ENCODE measurements around the gene GRIN2C.

GRIN2C gene

GRCh38 chr17:74898376-74898946, 38.8 kb upstream of the GRIN2C start:
- no peak overlapping the region for H3K9ac ChIP-seq (ENCODE audit: low read length)
- H3K27me3 ChIP-seq (ENCODE audit: low read depth, low read length), result peaks cover 7% of the 10 kb centered on the region; the same call in 1 of the 2 replicates
- H3K4me1 ChIP-seq (ENCODE audit: low read length), result no peaks in the 10 kb centered on the region
- no peaks in the 10 kb centered on the region for H3K36me3 ChIP-seq (replicated peaks; ENCODE audit: low read depth, low read length)
- H3K4me2 ChIP-seq (ENCODE audit: low read length), result no peak overlapping the region
- H3K27ac ChIP-seq (ENCODE audit: low read length), result no peak overlapping the region
- TF ChIP-seq CTCF (IDR thresholded peaks at IDR 0.05; ENCODE audit: low read depth, low read length) (no peak), EZH2phosphoT487 (IDR thresholded peaks at IDR 0.05; ENCODE audit: low read depth) (no peak)
- H3K4me3 ChIP-seq (ENCODE audit: low read length), result no peak overlapping the region
- no peaks in the 10 kb centered on the region for H4K20me1 ChIP-seq (ENCODE audit: insufficient read depth, low read length)
- H3K79me2 ChIP-seq (ENCODE audit: low read length), result no peaks in the 10 kb centered on the region
- no peaks in the 10 kb centered on the region for H3K9me3 ChIP-seq (ENCODE audit: insufficient read depth, low read length)
- H2AFZ ChIP-seq (ENCODE audit: low read depth, low read length), result no peak overlapping the region

GRCh38 chr17:74893936-74894671, 34.4 kb upstream of the GRIN2C start:
- Histone ChIP-seq H3K4me3 (ENCODE audit: low read length) (no peak overlapping the region), H3K27ac (ENCODE audit: low read length) (no peak overlapping the region), H3K4me2 (ENCODE audit: low read length) (no peak overlapping the region), H3K9ac (ENCODE audit: low read length) (no peak overlapping the region), H3K36me3 (replicated peaks; ENCODE audit: low read depth, low read length) (no peaks in the 10 kb centered on the region), H4K20me1 (ENCODE audit: insufficient read depth, low read length) (no peaks in the 10 kb centered on the region), H3K79me2 (ENCODE audit: low read length) (no peaks in the 10 kb centered on the region), H3K4me1 (ENCODE audit: low read length) (no peaks in the 10 kb centered on the region), H2AFZ (ENCODE audit: low read depth, low read length) (no peak overlapping the region), H3K9me3 (ENCODE audit: insufficient read depth, low read length) (no peaks in the 10 kb centered on the region), H3K27me3 (ENCODE audit: low read depth, low read length) (peaks cover 7% of the 10 kb centered on the region; the same call in 1 of the 2 replicates)
- TF ChIP-seq EZH2phosphoT487 (IDR thresholded peaks at IDR 0.05; ENCODE audit: low read depth), result no peak
- no peak for TF ChIP-seq CTCF (IDR thresholded peaks at IDR 0.05; ENCODE audit: low read depth, low read length)

- Histone ChIP-seq H3K27ac (ENCODE audit: low read length) (no peak within 1 kb of the TSS), H3K79me2 (ENCODE audit: low read length) (no peaks in the 10 kb centered on the region), H3K27me3 (ENCODE audit: low read depth, low read length) (peaks cover 7% of the 10 kb centered on the region; the same call in 1 of the 2 replicates), H3K4me1 (ENCODE audit: low read length) (no peaks in the 10 kb centered on the region), H3K4me3 (ENCODE audit: low read length) (no peak within 1 kb of the TSS), H3K36me3 (replicated peaks; ENCODE audit: low read depth, low read length) (no peaks in the 10 kb centered on the region), H3K9ac (ENCODE audit: low read length) (no peak within 1 kb of the TSS), H3K4me2 (ENCODE audit: low read length) (no peak within 1 kb of the TSS), H2AFZ (ENCODE audit: low read depth, low read length) (no peak within 1 kb of the TSS), H4K20me1 (ENCODE audit: insufficient read depth, low read length) (no peaks in the 10 kb centered on the region), H3K9me3 (ENCODE audit: insufficient read depth, low read length) (no peaks in the 10 kb centered on the region)
- TF ChIP-seq EZH2phosphoT487 (IDR thresholded peaks at IDR 0.05; ENCODE audit: low read depth) (no peak), CTCF (IDR thresholded peaks at IDR 0.05; ENCODE audit: low read depth, low read length) (no peak)
Measured at GRCh38 chr17:74892974-74893911, 33.6 kb upstream of the GRIN2C start, which contains the start of gene FADS6. Gene FADS6 (minus strand): TSS chr17:74893633. CDS start chr17:74893595, 38 bp downstream.

Measured in OCI-LY3 (cell line).